Esophagus muscularis mucosa (tissue), 3 donors: ENCODE measurements around the gene CYSRT1.

Experiments used
- CTCF ChIP-seq, 3 experiments: fragments of 200-600 bp in 2 of 3; fragments of 450-650 bp in 1 of 3; sonication (generic) in 2 of 3; IDR thresholded peaks; one replicate each; pipeline ENCODE4 v1.5.1; 2017 to 2019; ENCODE audit warnings: antibody characterized with exemption in 3 of 3, mild to moderate bottlenecking in 2 of 3, moderate library complexity in 1 of 3
- EP300 ChIP-seq: sonication (generic); formaldehyde crosslinking; IDR thresholded peaks from one replicate; pipeline ENCODE4 v1.6.1; 2017; ENCODE audit warnings: antibody characterized with exemption

- no peak for TF ChIP-seq CTCF (IDR thresholded peaks at IDR 0.05)
- TF ChIP-seq EP300: no peak
Observed at GRCh38 chr9:137236936-137237421, 12.0 kb downstream of the CYSRT1 start.
